ENCODE measurements around the gene UBN2.

Gene UBN2

GRCh38 chr7:139341058-139341775 is 110.2 kb downstream of the UBN2 start, which contains the start of gene FMC1:
Gene FMC1 (plus strand): TSS chr7:139341337. CDS start chr7:139341385, 48 bp downstream.
- TF ChIP-seq EZH2 (IDR thresholded peaks at IDR 0.05) (no peak), POLR2AphosphoS5 (IDR thresholded peaks at IDR 0.05; ENCODE audit: borderline replicate concordance, low read depth, low read length) (peak; percentile 74)
- Histone ChIP-seq H3K36me3 (ENCODE audit: insufficient read depth, low read length) (no peaks in the 10 kb centered on the region), H3K4me3 (peak within 1 kb of the TSS; percentile 86), H3K9ac (ENCODE audit: insufficient read length) (peak within 1 kb of the TSS; percentile 97), H3K27ac (peak within 1 kb of the TSS; percentile 99), H3K9me3 (ENCODE audit: low read depth, low read length) (no peaks in the 10 kb centered on the region)
- DNase-seq (ENCODE audit: low read depth, low spot score), result peak; percentile 76

- Histone ChIP-seq H3K4me3 (peak overlapping the region; percentile 86), H3K9ac (ENCODE audit: insufficient read length) (peak overlapping the region; percentile 97), H3K27ac (peak overlapping the region; percentile 99), H3K36me3 (ENCODE audit: insufficient read depth, low read length) (0 out of 2 replicates have a peak, but pooled peaks cover 4% of the 10 kb centered on the region), H3K9me3 (ENCODE audit: low read depth, low read length) (no peaks in the 10 kb centered on the region)
- TF ChIP-seq EZH2 (IDR thresholded peaks at IDR 0.05), result no peak
- TF ChIP-seq POLR2AphosphoS5 (IDR thresholded peaks at IDR 0.05; ENCODE audit: borderline replicate concordance, low read depth, low read length), result no peak
- TF ChIP-seq FOXP2 (optimal IDR thresholded peaks at IDR 0.05; ENCODE audit: control extremely low read depth, extremely low read length, insufficient read depth), result no peak
- DNase-seq (ENCODE audit: low read depth, low spot score), result no peak
Observed at GRCh38 chr7:139341776-139342226, 110.8 kb downstream of the UBN2 start.

DNA sequence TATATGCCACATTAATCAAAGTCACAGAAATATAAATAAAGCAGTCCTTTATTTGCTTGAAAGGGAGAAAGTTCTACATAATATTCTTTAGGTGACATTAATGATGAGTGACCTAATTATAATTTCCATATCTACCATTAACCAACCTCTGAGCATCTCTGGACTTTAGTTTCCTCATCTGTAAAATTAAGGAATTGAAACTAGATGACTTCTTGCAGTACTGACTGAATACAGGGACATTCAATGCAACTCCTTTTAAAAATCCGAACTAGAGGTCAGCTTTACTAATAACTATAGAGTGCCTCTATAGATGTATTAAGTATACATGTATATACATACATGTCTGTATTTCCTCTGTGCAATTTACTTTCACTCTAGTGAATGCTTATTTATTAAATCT is 114.0 kb downstream of the UBN2 start:
- 0 out of 2 replicates have a peak, but pooled peaks cover 5% of the 10 kb centered on the region for H3K36me3 ChIP-seq (ENCODE audit: insufficient read depth, low read length)
- TF ChIP-seq POLR2AphosphoS5 (IDR thresholded peaks at IDR 0.05; ENCODE audit: borderline replicate concordance, low read depth, low read length) (no peak), EZH2 (IDR thresholded peaks at IDR 0.05) (no peak), FOXP2 (optimal IDR thresholded peaks at IDR 0.05; ENCODE audit: control extremely low read depth, extremely low read length, insufficient read depth) (no peak)

GRCh38 chr7:139351027-139351426 is 120.0 kb downstream of the UBN2 start:
- DNase-seq (ENCODE audit: low read depth, low spot score), result no peak
- Histone ChIP-seq H3K4me3 (no peak overlapping the region), H3K9ac (ENCODE audit: insufficient read length) (no peak overlapping the region), H3K36me3 (ENCODE audit: insufficient read depth, low read length) (0 out of 2 replicates have a peak, but pooled peaks cover 5% of the 10 kb centered on the region), H3K9me3 (ENCODE audit: low read depth, low read length) (no peaks in the 10 kb centered on the region), H3K27ac (no peak overlapping the region)
- TF ChIP-seq FOXP2 (optimal IDR thresholded peaks at IDR 0.05; ENCODE audit: control extremely low read depth, extremely low read length, insufficient read depth) (no peak), POLR2AphosphoS5 (IDR thresholded peaks at IDR 0.05; ENCODE audit: borderline replicate concordance, low read depth, low read length) (no peak), EZH2 (IDR thresholded peaks at IDR 0.05) (no peak)

More for the DNA sequence above, 114.0 kb downstream of the UBN2 start:
- H3K27ac ChIP-seq, result no peak overlapping the region
- no peak overlapping the region for H3K9ac ChIP-seq (ENCODE audit: insufficient read length)
- no peak overlapping the region for H3K4me3 ChIP-seq
- no peaks in the 10 kb centered on the region for H3K9me3 ChIP-seq (ENCODE audit: low read depth, low read length)
- DNase-seq (ENCODE audit: low read depth, low spot score), result no peak

GRCh38 chr7:139354729-139355128 is 123.7 kb downstream of the UBN2 start:
- TF ChIP-seq FOXP2 (optimal IDR thresholded peaks at IDR 0.05; ENCODE audit: control extremely low read depth, extremely low read length, insufficient read depth) (no peak), POLR2AphosphoS5 (IDR thresholded peaks at IDR 0.05; ENCODE audit: borderline replicate concordance, low read depth, low read length) (no peak), EZH2 (IDR thresholded peaks at IDR 0.05) (no peak)
- H3K27ac ChIP-seq, result no peak overlapping the region
- no peaks in the 10 kb centered on the region for H3K36me3 ChIP-seq (ENCODE audit: insufficient read depth, low read length)
- H3K9me3 ChIP-seq (ENCODE audit: low read depth, low read length), result no peaks in the 10 kb centered on the region
- DNase-seq (ENCODE audit: low read depth, low spot score), result no peak
- no peak overlapping the region for H3K9ac ChIP-seq (ENCODE audit: insufficient read length)
- H3K4me3 ChIP-seq, result no peak overlapping the region

DNA sequence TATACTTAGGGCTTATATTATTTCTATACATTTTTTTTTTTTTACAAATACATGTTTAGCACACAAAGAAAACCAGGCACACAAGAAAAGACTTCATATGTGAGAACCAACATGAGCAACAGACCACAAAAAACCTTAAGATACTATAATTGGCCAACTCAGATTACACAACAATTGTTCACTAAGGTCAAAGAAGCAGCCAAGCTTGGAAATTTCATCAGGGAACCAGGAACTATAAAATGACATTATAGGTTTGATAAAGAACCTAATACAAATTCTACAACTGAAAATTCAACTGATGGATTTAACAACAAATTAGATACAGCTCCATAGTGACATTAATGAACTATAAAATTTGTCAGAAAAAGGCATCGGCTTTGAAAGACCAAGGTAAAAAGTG is 124.3 kb downstream of the UBN2 start:
- no peaks in the 10 kb centered on the region for H3K9me3 ChIP-seq (ENCODE audit: low read depth, low read length)
- H3K9ac ChIP-seq (ENCODE audit: insufficient read length), result no peak overlapping the region
- H3K4me3 ChIP-seq, result no peak overlapping the region
- H3K36me3 ChIP-seq (ENCODE audit: insufficient read depth, low read length), result no peaks in the 10 kb centered on the region
- no peak for DNase-seq (ENCODE audit: low read depth, low spot score)
- TF ChIP-seq FOXP2 (optimal IDR thresholded peaks at IDR 0.05; ENCODE audit: control extremely low read depth, extremely low read length, insufficient read depth) (no peak), EZH2 (IDR thresholded peaks at IDR 0.05) (no peak), POLR2AphosphoS5 (IDR thresholded peaks at IDR 0.05; ENCODE audit: borderline replicate concordance, low read depth, low read length) (no peak)
- no peak overlapping the region for H3K27ac ChIP-seq

Measured in SK-N-MC (cell line).